Natural killer cell (primary cell): ENCODE results near the gene ATF6. TPM values are rescaled to one million over a fixed set of nuclear protein-coding genes. Genes with fewer than 3 reads are reported as not detected.

Experiments
- ATAC-seq, 3 donors: fragments of 150-1000 bp in 2 of 3; fragments of 200-7000 bp in 1 of 3; cut with Tn5 transposase; 1 replicate in 1 of 3; 2 replicates in 2 of 3; pipeline ENCODE4 v1.10.0; 2021; ENCODE audit warnings: mild to moderate bottlenecking in 2 of 3, moderate library complexity in 2 of 3
- DNase-seq, 2 donors: peaks; one replicate each; pipeline versions ENCODE4 v3.0.0 to v3.0.0-alpha.2; 2013 to 2021; ENCODE audit warnings: mixed read lengths in 1 of 2
- H3K27ac ChIP-seq: one replicate; pipeline ENCODE4 v1.5.1; 2013; ENCODE audit warnings: mild to moderate bottlenecking, low read length
- H3K27me3 ChIP-seq: one replicate; pipeline ENCODE4 v1.6.1; 2013; ENCODE audit warnings: low read length; ENCODE audit not compliant: control insufficient read depth, insufficient read depth
- H3K36me3 ChIP-seq: one replicate; pipeline ENCODE4 v1.6.1; 2013; ENCODE audit warnings: low read length; ENCODE audit not compliant: control insufficient read depth, insufficient read depth
- H3K4me1 ChIP-seq: one replicate; pipeline ENCODE4 v1.6.1; 2013; ENCODE audit warnings: low read length; ENCODE audit not compliant: control insufficient read depth, insufficient read depth
- H3K4me3 ChIP-seq: one replicate; pipeline ENCODE4 v1.5.1; 2013; ENCODE audit warnings: low read length
- H3K9me3 ChIP-seq: one replicate; pipeline ENCODE4 v1.6.1; 2013; ENCODE audit warnings: low read length; ENCODE audit not compliant: control insufficient read depth, insufficient read depth
- H3K27ac Mint-ChIP-seq, 2 donors: one replicate each; pipeline ENCODE4 v1.8.0; 2022; ENCODE audit warnings: mild to moderate bottlenecking in 2 of 2, mixed read lengths in 2 of 2, moderate library complexity in 1 of 2
- H3K27me3 Mint-ChIP-seq, 2 donors: one replicate each; pipeline ENCODE4 v1.8.0; 2022; ENCODE audit warnings: low read depth in 2 of 2, mixed read lengths in 2 of 2
- H3K36me3 Mint-ChIP-seq: one replicate; pipeline ENCODE4 v1.8.0; 2022; ENCODE audit warnings: mixed read lengths
- H3K4me1 Mint-ChIP-seq, 2 donors: one replicate each; pipeline ENCODE4 v1.8.0; 2022; ENCODE audit warnings: mixed read lengths in 2 of 2
- H3K4me3 Mint-ChIP-seq: one replicate; pipeline ENCODE4 v1.8.0; 2022; ENCODE audit warnings: mild to moderate bottlenecking, moderate library complexity, mixed read lengths
- H3K9me3 Mint-ChIP-seq, 2 donors: one replicate each; pipeline ENCODE4 v1.8.0; 2022; ENCODE audit warnings: mixed read lengths in 2 of 2
- WGBS: methylation state at CpG from one replicate; pipeline ENCODE4 v1.1.7; 2013; ENCODE audit warnings: missing lambda C conversion rate; ENCODE audit not compliant: insufficient coverage; 5-methylcytosine and 5-hydroxymethylcytosine counted together
- intact Hi-C: fragments of 100-400 bp; cut with micrococcal nuclease; formaldehyde crosslinking; loops from one replicate; pipeline ENCODE4 v1.14.2; 2022
- total RNA-seq, 4 donors: library from RNA; stranded (reverse); fragments of 120-200 nt in 1 of 4; gene quantifications; one replicate each; pipeline versions ENCODE4 v1.2.3 to v1.2.4, GENCODE V29; 2013 to 2022
- TF ChIP-seq, protein P1 (sequence below): fragments of 200-600 bp; IDR thresholded peaks from one replicate; pipeline ENCODE4 v1.8.0; 2022; ENCODE audit warnings: antibody characterized with exemption

Gene ATF6
- total RNA-seq, 3 donors from 2014 or later (not counting 1 experiment from before 2014, with no cell fraction given): 16.8 to 25.0 (median 21.8) TPM

DNA sequence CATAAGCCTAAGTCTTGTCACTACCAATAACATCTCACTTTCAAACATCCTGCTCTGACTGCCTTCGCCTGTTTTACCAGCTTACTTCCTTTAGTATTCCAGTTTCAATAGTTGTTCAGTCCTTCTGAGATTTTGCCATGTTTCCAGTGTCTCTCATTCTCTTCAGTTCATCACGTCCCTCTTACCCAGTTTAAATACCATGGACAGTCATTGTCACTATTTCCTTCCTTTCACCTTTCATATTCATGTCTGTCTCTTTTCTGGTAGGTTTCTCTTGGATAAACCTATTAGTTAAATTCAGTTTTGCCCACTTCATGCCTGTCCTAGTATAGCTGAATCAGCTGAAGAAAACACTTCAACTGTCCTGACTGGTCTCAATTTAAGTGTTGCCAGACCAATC is 5.9 kb downstream of the ATF6 start:
- TF ChIP-seq, protein P1, sequence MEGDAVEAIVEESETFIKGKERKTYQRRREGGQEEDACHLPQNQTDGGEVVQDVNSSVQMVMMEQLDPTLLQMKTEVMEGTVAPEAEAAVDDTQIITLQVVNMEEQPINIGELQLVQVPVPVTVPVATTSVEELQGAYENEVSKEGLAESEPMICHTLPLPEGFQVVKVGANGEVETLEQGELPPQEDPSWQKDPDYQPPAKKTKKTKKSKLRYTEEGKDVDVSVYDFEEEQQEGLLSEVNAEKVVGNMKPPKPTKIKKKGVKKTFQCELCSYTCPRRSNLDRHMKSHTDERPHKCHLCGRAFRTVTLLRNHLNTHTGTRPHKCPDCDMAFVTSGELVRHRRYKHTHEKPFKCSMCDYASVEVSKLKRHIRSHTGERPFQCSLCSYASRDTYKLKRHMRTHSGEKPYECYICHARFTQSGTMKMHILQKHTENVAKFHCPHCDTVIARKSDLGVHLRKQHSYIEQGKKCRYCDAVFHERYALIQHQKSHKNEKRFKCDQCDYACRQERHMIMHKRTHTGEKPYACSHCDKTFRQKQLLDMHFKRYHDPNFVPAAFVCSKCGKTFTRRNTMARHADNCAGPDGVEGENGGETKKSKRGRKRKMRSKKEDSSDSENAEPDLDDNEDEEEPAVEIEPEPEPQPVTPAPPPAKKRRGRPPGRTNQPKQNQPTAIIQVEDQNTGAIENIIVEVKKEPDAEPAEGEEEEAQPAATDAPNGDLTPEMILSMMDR: no peak
- DNase-seq (no peak), ATAC-seq (peak in 1 of 3 donors; percentile 3)
- Histone ChIP-seq H3K27ac (no peak overlapping the region), H3K4me3 (no peak overlapping the region), H3K36me3 (peaks cover 2% of the 10 kb centered on the region), H3K27me3 (no peaks in the 10 kb centered on the region), H3K4me1 (peaks cover 12% of the 10 kb centered on the region), H3K9me3 (no peaks in the 10 kb centered on the region)
- intact Hi-C loops: no loop called here
- peaks cover 15 to 16% of the 10 kb centered on the region in 2 donors for H3K4me1 Mint-ChIP-seq
- H3K27ac Mint-ChIP-seq: no peak overlapping the region
- no peaks in the 10 kb centered on the region for H3K36me3 Mint-ChIP-seq
- no peaks in the 10 kb centered on the region for H3K9me3 Mint-ChIP-seq
- WGBS: 73% methylated on average over 2 of the region's 2 CpGs
- H3K27me3 Mint-ChIP-seq: no peaks in the 10 kb centered on the region
- no peak overlapping the region for H3K4me3 Mint-ChIP-seq

DNA sequence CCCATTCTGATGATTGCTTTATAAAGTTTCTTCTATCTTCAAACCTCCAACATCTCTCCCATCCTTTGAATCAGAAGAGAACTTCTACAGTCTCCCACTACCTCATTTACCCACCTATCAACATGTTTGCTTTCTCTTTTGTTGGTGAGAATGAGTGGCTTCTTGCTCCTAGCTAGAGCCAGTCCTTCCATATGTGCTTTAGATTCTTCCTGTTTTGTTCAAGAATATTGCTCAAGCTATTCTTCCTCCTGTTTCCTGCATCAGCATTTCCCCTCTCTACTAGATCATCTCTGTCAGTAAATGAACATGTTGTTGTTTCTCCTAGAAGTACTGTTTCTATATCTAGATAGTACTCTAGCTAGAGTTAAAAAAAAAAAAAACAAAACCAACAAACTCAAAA is 6.3 kb downstream of the ATF6 start:
- Histone ChIP-seq H3K4me3 (no peak overlapping the region), H3K27ac (no peak overlapping the region), H3K27me3 (no peaks in the 10 kb centered on the region), H3K36me3 (peaks cover 2% of the 10 kb centered on the region), H3K9me3 (no peaks in the 10 kb centered on the region), H3K4me1 (peaks cover 9% of the 10 kb centered on the region)
- no peak for DNase-seq
- intact Hi-C loops: no loop called here
- Mint-ChIP-seq H3K36me3 (no peaks in the 10 kb centered on the region), H3K27me3 (no peaks in the 10 kb centered on the region), H3K27ac (no peak overlapping the region), H3K9me3 (no peaks in the 10 kb centered on the region), H3K4me1 (peaks cover 11 to 13% of the 10 kb centered on the region in 2 donors), H3K4me3 (no peak overlapping the region)
- ATAC-seq: peak in 2 of 3 donors; percentile 28 to 43
- TF ChIP-seq, protein P1: no peak

DNA sequence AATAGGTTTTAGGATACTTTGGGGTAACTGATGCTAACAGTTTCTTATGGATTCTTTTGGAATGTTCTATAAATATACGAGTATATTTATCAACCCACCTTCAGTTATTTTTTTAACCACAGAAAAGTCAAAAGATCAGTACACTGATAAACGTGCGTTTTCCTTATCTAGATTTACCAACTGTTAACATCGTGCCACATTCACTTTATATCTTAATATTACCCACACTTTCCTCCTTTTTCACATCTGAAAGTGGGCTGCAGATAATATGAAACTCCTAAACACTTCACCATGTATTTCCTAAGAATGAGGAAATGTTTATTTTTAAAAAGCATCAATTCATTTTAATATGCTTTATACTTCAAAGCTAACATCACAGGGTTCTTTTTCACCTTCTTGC is 7.7 kb downstream of the ATF6 start:
- no peaks in the 10 kb centered on the region for H3K9me3 Mint-ChIP-seq
- H3K4me1 ChIP-seq: no peaks in the 10 kb centered on the region
- H3K27ac ChIP-seq: no peak overlapping the region
- H3K4me1 Mint-ChIP-seq: peaks cover 5 to 13% of the 10 kb centered on the region in 2 donors
- no peaks in the 10 kb centered on the region for H3K27me3 ChIP-seq
- DNase-seq: no peak
- intact Hi-C loops: no loop called here
- no peak overlapping the region for H3K4me3 ChIP-seq
- 38% methylated on average over 3 of the region's 4 CpGs for WGBS
- no peaks in the 10 kb centered on the region for H3K9me3 ChIP-seq
- no peaks in the 10 kb centered on the region for H3K36me3 Mint-ChIP-seq
- no peaks in the 10 kb centered on the region for H3K27me3 Mint-ChIP-seq
- no peak overlapping the region for H3K4me3 Mint-ChIP-seq
- no peak overlapping the region for H3K27ac Mint-ChIP-seq
- ATAC-seq: no peak
- TF ChIP-seq, protein P1: no peak
- peaks cover 2% of the 10 kb centered on the region for H3K36me3 ChIP-seq

DNA sequence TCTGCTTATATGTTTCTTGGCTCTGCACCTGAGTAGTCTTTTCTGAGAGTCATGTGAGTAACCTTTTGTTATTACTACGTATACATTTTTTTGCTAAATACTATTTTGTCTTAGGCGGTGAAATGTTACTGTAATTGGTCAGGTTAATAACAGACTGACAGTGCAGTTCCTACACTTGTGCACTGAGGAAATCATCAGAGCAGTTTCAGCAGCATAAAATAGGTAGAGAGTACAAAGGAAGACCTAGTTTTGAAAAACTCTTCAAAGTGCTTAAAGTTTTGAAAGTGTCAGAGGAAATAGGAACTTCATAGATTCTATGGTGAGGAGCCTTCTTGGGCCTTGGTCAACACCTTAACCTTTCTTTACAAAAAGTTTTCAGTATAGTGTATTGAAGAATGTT is 11.1 kb downstream of the ATF6 start:
- ATAC-seq (no peak), DNase-seq (no peak)
- Mint-ChIP-seq H3K4me3 (no peak overlapping the region), H3K4me1 (peaks cover 0 to 6% of the 10 kb centered on the region in 2 donors), H3K27me3 (no peaks in the 10 kb centered on the region), H3K9me3 (no peaks in the 10 kb centered on the region), H3K27ac (no peak overlapping the region), H3K36me3 (peaks cover 8% of the 10 kb centered on the region)
- no peak overlapping the region for H3K27ac ChIP-seq
- TF ChIP-seq, protein P1: no peak
- H3K27me3 ChIP-seq: no peaks in the 10 kb centered on the region
- peaks cover 9% of the 10 kb centered on the region for H3K36me3 ChIP-seq
- 78% methylated on average over 2 of the region's 2 CpGs for WGBS
- no peak overlapping the region for H3K4me3 ChIP-seq
- H3K9me3 ChIP-seq: no peaks in the 10 kb centered on the region
- intact Hi-C loops: no loop called here
- H3K4me1 ChIP-seq: no peaks in the 10 kb centered on the region
